Subcutaneous adipose tissue (tissue), 4 donors: ENCODE measurements around the gene H2AZ2. TPM values are rescaled to one million over a fixed set of nuclear protein-coding genes. Genes with fewer than 3 reads are reported as not detected.

ENCODE experiments used
- total RNA-seq, 4 donors: library from RNA; depleted of rRNA; stranded (reverse); fragments of >200 nt; gene quantifications; one replicate each; pipeline ENCODE4 v1.1.0, GENCODE V29; 2016
- TF ChIP-seq, protein P1 (sequence below): fragments of 450-650 bp; IDR thresholded peaks from one replicate; pipeline ENCODE4 v1.5.1; 2016; ENCODE audit warnings: low read depth, mild to moderate bottlenecking, control low read depth, antibody characterized with exemption, moderate library complexity

The H2AZ2 gene
- total RNA-seq, 4 donors from 2014 or later, result 88.7 to 130 (median 96.4) TPM

DNA sequence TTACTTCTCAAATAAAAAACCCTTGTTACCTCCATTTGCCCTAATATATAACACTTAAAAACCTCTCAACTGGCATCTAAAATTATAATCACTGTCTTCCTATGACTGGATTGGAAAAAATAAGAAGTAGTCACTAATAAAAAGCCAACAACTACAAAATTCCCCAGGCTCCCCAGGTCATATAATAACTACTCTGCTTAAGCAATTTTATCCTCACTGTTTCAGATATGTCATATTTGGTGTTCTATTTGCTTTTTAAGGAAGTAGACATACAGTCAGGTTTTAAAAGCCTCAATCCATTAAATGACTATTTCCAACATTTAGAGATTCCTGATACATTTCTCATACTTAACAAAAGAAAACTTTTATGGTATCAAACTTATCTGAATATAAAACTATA lies 2.4 kb downstream of the H2AZ2 start:
- TF ChIP-seq, protein P1, sequence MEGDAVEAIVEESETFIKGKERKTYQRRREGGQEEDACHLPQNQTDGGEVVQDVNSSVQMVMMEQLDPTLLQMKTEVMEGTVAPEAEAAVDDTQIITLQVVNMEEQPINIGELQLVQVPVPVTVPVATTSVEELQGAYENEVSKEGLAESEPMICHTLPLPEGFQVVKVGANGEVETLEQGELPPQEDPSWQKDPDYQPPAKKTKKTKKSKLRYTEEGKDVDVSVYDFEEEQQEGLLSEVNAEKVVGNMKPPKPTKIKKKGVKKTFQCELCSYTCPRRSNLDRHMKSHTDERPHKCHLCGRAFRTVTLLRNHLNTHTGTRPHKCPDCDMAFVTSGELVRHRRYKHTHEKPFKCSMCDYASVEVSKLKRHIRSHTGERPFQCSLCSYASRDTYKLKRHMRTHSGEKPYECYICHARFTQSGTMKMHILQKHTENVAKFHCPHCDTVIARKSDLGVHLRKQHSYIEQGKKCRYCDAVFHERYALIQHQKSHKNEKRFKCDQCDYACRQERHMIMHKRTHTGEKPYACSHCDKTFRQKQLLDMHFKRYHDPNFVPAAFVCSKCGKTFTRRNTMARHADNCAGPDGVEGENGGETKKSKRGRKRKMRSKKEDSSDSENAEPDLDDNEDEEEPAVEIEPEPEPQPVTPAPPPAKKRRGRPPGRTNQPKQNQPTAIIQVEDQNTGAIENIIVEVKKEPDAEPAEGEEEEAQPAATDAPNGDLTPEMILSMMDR, result no peak

DNA sequence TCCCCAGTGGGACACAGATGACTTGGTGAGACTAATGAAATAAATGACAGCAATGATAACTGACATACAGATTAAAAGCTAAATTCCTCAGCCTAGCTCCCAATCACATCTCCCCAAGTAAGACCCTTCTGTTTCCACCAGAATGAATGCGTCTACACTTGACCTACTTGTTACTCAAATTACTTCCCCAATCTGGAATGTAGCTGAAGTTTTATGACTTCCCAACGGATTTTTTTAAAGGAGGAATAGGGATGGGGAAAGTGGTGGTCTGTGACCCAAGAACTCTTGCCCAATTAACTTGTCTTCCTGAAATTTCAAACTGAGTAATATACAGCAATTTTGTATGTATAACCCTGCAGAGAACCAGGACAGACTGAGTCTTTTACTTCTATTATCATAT lies 9.1 kb downstream of the H2AZ2 start:
- TF ChIP-seq, protein P1, result no peak

GRCh38 chr7:44827567-44827966 lies 20.3 kb downstream of the H2AZ2 start:
- TF ChIP-seq, protein P1, result no peak

GRCh38 chr7:44824894-44825526 lies 22.9 kb downstream of the H2AZ2 start:
- TF ChIP-seq, protein P1, result no peak

DNA sequence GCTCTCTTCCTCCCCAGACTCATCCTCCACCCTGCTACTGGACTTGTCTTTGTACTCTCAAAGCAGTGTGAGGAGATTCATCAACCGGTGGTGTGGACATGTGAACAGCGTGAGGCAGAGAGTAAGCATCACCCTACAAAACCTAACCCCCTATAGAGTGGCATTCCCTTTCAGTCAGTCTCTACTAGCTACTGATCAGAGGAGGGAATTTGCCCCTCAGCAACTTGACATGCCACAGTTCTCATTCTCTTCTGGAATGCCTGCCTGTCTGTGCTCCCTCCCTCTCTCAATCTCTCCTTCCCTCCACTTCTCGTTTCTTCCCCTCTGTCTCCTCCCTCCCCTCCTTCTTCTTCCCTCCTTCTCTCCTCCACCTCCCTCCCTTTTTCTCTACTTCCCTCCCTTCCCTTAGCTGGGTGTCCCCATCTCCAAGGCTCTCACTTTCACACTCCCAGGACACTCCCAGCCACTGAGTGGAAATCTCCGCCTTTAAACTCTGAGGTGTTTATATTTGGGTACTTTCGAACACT lies 24.6 kb downstream of the H2AZ2 start:
- TF ChIP-seq, protein P1, result no peak

DNA sequence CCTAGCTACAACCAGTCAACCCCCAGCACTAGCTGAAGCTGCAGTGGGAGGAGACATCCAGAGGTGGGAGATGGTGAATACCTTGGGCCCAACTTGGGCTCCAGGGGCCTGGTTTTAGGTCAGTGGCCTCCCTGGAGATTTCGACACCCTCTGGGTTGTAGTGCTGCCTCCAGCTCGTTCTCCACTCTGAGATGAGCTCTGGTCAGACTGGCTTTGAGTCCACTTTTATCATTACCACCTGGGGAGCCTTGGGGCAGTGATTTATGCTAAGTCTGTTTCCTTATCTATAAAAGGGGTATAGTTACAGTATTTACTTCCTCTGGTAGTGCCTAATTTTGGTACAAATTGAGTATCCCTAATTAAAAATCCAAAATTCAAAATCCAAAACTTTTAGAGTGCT lies 28.6 kb downstream of the H2AZ2 start:
- TF ChIP-seq, protein P1, result no peak

DNA sequence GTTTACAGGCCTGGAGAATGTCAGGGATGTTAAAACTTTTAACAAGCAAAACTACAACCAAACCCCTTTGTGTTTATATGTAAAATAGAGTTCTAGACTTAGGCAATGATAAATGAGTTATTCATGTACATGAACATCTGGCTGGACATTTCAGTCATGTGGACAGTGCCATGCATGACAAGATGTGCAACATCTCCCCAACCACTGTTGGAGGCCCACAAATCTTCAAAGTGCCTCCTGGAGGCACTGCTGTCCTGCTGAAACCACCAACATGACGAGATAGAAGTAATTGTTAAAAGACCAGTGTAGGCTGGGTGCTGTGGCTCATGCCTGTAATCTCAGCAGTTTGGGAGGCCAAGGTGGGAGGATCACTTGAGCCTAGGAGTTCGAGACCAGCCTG lies 33.0 kb downstream of the H2AZ2 start:
- TF ChIP-seq, protein P1, result no peak
